K562 treated with DMSO at 1 percent for 4 hours (cell line): ENCODE data around the gene RAB3A. TPM values are rescaled to one million over a fixed set of nuclear protein-coding genes. Genes with fewer than 3 reads are reported as not detected.

ENCODE experiments used
- total RNA-seq: library from RNA; unstranded; fragments of 300-600 nt; gene quantifications from 2 replicates; pipeline ENCODE4 v1.2.3, GENCODE V29; 2022; ENCODE audit not compliant: insufficient read depth

The RAB3A gene, protein sequence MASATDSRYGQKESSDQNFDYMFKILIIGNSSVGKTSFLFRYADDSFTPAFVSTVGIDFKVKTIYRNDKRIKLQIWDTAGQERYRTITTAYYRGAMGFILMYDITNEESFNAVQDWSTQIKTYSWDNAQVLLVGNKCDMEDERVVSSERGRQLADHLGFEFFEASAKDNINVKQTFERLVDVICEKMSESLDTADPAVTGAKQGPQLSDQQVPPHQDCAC
- total RNA-seq = 1.5 and 4.9 TPM in 2 replicates

DNA sequence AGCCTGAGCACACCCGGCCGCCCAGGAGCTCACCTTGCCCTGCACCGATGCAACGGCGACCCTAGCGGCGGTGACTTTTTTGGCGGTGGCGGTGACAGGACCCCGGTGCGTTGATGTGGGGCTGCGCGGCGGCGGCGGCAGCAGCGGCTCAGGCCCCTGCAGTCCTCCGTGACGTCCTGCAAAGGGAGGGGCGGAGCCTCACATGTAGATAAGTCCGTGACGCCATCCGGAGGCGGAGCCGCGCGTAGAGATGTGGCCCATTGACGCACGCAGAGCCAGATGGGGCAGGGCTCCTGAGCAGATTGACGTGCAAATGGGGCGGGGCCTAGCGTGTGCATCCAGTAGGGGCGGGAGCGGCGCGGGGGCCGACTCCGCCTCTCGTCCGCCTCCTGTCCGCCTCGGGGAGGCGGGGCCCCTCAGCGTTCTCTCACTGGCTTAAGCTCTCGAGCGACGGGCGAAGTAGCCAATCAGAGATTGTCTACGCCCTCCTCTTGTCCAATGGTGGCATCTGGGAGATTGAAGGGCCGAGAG, at the start of gene RAB3A:
Gene RAB3A (minus strand): TSS at position 180 of the 531 bp plus-strand sequence. CDS start 1,302 bp downstream, outside the sequence.

GRCh38 chr19:18225702-18226468, 22.0 kb upstream of the RAB3A start, which contains the start of gene PDE4C:
PDE4C (minus strand) TSS chr19:18226438; CDS start chr19:18226415, 23 bp downstream.

DNA sequence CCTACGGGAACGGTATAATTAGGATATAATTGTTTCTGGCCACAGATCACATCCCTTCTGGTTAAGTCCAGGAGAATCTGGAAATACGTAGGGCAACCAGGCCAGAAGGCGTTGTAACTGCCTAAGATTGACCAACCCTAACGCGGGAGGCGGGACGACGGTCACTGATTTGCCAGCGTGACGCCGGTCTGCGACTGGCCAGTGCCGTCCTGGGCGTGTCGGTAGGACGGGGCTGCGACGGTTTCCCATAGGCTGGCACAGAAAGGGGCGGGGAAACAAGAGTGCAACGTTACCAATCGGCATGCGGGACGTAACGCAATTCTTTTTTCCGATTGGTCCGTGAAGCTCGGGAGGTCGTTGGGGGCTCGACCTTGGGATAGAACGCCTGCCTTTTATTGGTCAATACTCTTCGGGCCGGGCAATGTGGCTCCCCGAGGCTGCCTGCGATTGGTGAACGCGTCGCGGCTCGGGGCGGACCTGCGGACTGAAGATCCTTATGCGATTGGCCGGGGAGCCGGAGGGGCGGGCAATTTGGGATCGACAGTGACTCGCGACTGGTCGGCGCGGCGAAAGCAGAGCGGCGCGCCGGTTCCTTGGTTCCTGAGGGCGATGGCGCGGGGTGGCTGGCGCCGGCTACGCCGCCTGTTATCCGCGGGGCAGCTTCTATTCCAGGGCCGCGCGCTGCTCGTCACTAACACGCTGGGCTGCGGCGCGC, 11.0 kb downstream of the RAB3A start, which contains the start of gene MPV17L2:
Gene MPV17L2 (plus strand): TSS at position 546 of the 715 bp plus-strand sequence. CDS start 64 bp downstream, at position 610.

DNA sequence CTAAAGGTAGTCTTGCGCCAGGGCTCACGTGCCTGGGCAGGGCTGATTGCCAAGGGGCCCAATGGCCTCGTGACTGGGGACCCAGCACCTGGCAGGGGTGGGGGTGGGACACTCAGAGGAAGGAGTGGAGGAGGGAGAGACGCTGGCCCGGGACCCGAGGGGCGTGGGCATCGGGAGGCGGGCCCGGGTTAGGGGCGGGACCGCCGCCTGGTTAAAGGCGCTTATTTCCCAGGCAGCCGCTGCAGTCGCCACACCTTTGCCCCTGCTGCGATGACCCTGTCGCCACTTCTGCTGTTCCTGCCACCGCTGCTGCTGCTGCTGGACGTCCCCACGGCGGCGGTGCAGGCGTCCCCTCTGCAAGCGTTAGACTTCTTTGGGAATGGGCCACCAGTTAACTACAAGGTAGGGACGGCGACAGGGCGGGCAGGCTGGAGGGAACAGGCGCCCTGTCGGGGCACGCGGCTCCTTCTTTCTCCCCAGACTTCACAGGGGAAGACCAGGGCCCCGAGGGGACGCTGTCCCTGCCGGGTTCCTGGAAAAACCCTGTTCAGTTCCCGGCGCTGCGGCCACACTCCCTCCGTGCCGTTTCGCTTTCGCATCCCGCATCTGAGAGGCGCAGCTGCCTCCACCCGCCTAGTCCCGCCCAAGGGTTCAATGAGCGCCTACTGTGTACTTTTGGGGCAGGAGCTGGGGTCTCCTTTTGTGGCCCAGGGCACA, 30.1 kb downstream of the RAB3A start, which contains the start of gene IFI30:
Gene IFI30 (plus strand): TSS at position 242 of the 717 bp plus-strand sequence. CDS start 29 bp downstream, at position 271.

GRCh38 chr19:18152817-18153555, 50.9 kb downstream of the RAB3A start, which contains the start of gene PIK3R2:
PIK3R2 (plus strand) TSS chr19:18153163; CDS start chr19:18155880, 2,717 bp downstream.

Other genes starting within 250 kb of the RAB3A start
- gene KCNN1, start 236.9 kb downstream of the RAB3A start, total RNA-seq = 10.3 and 19.9 TPM in 2 replicates
- gene ARRDC2, start 195.9 kb downstream of the RAB3A start, total RNA-seq = 27.4 and 31.6 TPM in 2 replicates
- not detected in 2 replicates for gene IL12RB1, start 117.1 kb downstream of the RAB3A start, total RNA-seq
- gene MAST3, start 106.3 kb downstream of the RAB3A start, total RNA-seq = 10.6 and 11.1 TPM in 2 replicates
- 10.9 and 18.2 TPM in 2 replicates for gene PIK3R2, start 50.9 kb downstream of the RAB3A start, total RNA-seq
- 69.5 and 75.7 TPM in 2 replicates for gene IFI30, start 30.2 kb downstream of the RAB3A start, total RNA-seq
- gene MPV17L2, start 10.8 kb downstream of the RAB3A start, total RNA-seq = 49.2 and 61.0 TPM in 2 replicates
- not detected in 2 replicates for gene PDE4C, start 22.4 kb upstream of the RAB3A start, total RNA-seq
- gene IQCN, start 70.4 kb upstream of the RAB3A start, total RNA-seq = 2.2 and 4.1 TPM in 2 replicates
- 156 and 226 TPM in 2 replicates for gene JUND, start 77.6 kb upstream of the RAB3A start, total RNA-seq
- 297 and 319 TPM in 2 replicates for gene LSM4, start 119.0 kb upstream of the RAB3A start, total RNA-seq
- 17.2 and 26.4 TPM in 2 replicates for gene PGPEP1, start 136.6 kb upstream of the RAB3A start, total RNA-seq
- gene GDF15, start 182.1 kb upstream of the RAB3A start, total RNA-seq = 320 and 331 TPM in 2 replicates
- gene LRRC25, start 193.6 kb upstream of the RAB3A start, total RNA-seq = 0.41 and 1.0 TPM in 2 replicates
- gene SSBP4, start 215.4 kb upstream of the RAB3A start, total RNA-seq = 102 and 118 TPM in 2 replicates
- 348 and 429 TPM in 2 replicates for gene ISYNA1, start 234.1 kb upstream of the RAB3A start, total RNA-seq